GM19438 (cell line): ENCODE measurements around the gene AKNAD1.
"Not testable (repeated sequence)": the region's sequence is repeated elsewhere in the genome, so short reads cannot be mapped to it uniquely, and the experiment has no call there.

Experiments
- ATAC-seq: cut with Tn5 transposase; IDR thresholded peaks from one replicate; pipeline ENCODE4 v1.9.1; 2021; ENCODE audit warnings: low read depth; ENCODE audit not compliant: unreplicated experiment

The AKNAD1 gene, protein sequence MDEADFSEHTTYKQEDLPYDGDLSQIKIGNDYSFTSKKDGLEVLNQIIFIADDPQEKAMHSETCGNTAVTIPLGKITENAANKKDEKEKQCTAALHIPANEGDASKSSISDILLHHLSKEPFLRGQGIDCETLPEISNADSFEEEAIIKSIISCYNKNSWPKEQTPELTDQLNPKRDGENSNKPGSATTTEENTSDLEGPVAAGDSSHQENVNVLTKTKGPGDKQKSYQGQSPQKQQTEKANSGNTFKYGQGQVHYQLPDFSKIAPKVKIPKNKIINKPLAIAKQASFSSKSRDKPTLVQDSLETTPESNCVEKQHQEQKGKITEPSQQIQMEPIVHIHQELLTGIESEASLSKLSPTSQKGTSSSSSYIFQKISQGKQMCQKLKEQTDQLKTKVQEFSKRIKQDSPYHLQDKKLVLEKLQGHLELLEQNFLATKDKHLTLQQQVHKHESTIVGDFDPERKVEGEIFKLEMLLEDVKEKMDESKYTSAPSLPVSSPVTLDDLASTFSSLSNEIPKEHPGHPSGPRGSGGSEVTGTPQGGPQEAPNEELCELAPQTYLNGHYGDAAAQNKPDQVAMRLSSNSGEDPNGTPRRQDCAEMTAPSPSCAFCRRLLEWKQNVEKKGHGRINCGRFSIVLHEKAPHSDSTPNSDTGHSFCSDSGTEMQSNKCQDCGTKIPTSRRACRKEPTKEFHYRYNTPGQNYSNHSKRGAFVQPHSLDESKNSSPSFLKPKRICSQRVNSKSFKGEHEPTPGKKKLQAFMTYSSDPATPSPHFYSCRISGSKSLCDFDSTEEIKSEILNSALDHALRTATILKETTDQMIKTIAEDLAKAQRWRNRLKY

DNA sequence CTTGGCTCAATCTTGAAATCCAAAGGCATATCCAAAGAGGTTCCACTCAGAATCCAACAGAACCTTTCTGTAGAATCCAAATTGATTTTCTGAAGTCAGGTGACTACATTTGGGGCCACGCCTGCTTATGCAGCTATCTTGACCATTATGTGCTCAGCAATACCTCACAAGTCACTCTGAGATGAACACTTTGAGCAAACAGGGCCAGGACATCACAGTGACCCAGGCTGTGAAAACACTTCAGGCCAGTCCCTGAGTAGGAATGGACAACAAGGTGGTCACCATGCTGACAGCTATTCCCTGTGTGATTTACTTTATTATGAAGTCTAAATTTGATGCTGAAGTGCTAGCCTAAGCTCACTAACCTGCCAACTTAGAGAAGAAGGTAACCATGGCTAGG, at the start of gene AKNAD1:
Gene AKNAD1, minus strand, starts transcription at position 101 of the 400 bp plus-strand sequence. CDS start 4,430 bp downstream, outside the sequence.
- no peak for ATAC-seq

DNA sequence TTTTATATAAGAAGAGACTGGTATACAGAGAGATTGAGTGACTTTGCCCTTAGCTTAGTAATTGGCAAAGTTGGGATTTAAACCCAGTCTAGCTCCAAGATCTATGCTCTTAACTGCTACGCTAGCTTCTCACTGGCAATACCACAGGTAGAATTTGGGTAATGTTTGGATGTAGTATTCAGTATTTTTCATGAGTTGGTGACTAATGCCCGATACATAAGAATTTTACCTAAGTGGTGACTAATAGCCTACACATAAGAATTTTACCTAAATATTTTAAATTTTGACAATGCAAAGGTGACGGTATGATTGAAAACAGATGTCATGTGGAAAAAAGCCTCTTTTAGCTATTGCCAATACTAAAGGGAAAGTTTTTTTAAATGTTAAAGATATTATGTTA, 44.2 kb upstream of the AKNAD1 start:
- no peak for ATAC-seq

DNA sequence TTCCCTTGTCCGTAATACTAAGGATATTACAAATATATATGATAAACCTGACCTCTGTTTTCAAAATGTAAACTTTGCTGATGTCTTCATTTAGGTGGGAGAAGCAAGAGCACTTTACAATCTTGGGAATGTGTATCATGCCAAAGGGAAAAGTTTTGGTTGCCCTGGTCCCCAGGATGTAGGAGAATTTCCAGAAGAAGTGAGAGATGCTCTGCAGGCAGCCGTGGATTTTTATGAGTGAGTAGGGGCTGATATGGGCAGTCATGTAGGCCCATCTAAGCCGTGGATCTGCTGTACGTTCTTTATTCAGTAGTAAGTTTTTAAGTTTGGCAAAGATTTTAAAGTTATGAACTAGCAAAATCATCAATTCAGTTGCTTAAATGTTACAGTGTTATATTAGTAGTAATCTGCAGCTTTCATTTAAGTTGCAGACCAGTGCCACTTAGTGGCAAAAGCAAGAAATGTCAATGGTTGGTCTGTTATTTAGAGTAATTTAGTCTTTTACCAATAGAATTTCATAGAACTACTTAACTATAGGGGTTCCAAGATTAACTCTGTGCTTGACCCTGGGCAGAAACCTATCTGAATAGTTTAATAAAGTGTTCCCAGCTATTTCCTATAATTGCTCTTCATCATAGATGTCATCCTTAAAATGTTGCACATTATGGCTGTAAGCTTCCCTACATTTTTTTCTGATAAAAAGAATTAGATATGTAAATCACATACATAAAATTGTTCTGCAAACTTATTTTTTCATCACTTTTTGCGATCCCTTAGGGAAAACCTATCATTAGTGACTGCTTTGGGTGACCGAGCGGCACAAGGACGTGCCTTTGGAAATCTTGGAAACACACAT, 41.2 kb upstream of the AKNAD1 start:
- no peak for ATAC-seq

DNA sequence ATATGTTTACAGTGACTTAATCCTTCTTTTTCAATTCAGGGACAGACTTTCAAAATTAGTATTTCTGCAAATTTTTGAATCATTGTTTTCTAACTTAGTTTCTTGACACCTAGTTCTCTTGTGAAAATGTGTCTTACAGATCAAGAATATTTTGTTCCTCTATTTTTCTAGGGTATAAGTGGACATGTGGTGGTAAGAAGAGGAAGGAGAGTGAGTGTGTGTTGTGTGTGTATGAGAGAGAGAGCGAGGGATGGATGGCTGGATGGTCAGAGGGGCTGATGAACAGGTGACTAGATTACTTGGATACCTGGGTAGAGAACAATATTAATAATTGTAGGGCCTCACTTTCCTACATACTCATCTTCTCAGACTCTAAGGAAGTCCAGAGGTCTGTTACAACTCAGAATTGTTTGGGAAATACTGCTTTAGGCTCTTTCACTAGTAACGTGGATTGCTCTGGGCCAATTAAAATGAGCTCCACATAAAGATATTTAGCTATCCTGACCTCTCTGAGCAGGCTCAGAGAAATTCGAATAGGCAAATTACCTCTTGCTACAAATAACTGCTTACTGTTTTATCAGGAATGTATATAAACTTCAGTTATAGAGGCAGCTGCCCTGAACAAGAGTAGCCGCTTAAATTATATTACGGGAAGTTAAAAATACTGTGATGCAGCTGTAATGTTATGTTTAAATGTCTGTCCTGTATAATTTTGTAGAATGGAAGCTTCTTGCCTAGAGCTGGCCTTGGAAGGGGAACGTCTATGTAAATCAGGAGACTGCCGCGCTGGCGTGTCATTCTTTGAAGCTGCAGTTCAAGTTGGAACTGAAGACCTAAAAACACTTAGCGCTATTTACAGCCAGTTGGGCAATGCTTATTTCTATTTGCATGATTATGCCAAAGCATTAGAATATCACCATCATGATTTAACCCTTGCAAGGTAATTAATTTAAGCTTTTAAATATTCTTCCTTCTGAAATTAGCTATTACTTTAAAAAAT, 39.6 kb upstream of the AKNAD1 start:
- ATAC-seq = no peak

DNA sequence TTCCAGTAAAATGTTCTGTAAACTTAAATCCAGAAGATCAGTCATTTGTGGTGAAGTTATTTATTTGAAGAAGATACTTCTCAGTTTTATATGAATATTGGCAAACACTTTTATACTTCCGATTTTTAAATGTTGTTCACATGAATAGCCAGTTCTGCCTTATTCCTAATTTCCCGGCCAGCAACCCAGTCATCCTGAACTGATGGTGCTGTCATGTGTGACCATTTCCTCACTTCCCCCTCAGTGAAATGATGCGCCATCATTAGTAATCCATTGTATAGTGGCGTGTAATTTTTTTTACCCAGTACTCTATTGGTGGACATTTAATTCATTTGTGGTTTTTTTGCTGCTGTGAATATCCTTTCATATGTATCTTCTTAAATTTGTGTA, 36.2 kb upstream of the AKNAD1 start:
- no peak for ATAC-seq

DNA sequence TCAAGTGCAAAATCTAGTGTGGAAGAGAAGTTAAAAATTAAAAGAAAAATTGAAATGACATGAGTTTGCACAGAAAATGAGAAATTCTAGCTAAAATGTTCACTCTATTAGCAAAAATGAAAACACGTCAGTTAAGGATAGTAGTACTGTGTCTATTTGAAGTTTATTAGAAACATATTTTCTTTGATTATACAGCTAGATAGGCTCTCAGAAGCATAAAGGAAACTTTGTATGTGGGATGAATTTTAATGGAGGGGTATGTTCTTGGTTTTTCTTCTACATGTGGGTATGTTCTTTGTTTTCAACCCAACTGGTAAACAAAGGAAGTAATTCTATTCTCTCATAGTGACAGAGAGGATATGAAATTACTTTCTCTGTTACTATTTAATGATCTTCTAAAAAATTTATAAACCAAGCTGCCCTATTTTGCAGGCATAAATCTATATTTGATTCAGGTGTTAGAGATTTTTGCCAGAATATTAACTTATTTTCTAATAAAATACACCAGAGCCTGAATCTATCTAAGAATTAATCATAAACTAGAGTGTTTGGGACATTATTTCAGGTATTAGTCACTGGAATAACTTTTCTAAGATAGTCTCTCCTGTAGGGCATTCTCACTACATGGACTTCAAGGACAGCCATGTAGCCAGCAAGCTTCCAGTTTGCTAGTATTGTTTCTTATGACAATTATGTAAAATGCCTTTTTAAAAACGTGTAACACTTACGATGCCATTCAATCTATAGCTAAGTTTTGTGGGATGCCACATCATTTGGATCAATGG, 35.7 kb upstream of the AKNAD1 start:
- no peak for ATAC-seq

DNA sequence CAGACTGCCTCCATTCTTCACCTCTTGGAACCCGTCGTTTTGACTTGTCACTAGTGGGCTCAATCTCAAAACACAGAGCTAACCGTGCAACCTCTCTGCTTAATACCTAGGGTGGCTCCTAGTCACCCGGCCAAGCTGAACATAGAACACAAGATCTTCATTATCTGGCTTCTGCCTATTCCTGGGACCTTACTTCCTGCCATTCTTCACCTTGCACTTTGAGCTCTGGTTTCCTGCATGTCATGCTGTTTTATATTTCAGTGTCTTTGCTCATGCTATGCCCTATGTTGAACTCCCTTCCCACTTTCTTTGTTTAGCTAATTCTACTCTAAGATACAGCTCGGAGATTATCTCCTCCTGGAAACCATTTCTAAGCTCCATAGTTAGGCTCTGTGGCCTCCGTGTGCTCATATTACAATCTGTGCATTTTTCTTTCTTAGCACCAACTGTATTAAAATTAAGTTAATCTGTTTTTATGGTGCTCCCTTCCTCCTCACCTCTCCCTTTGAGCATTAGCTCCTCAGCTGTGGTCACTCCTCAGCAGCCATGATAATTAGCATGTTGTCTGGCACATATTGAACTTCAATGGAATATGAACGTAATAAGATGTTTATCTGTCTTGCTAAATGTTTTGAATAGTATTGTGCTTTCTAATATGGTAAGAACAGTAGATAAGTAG, 33.0 kb upstream of the AKNAD1 start:
- no peak for ATAC-seq

DNA sequence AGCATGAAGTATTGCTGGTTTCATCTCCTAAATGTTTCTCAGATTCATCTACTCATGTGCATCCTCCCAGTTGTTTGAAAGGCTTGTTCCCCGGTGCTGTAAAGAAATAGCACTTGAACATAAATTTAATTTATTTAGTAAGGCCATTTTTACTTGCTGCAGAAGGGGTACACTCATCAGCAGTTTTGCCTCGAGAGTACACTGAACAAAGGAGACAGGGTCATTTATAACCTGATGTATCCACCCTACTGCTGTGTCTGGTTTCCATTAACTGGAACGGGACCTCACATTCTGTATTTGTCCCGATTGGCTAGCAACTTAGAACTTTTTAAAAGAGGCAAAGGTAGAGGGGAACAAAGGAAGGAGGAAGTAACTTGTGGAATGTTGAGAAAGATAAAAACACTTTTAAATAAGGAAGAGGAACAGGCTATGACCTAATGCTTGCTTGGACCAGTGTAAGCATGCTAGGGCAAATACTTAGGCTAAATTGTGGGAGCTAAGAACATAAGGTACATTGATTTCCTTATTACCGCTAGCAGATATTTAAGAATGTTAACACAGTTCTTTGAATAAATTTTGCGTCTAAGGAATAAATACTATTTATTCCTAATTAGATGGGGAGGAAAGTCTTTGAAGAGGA, 32.2 kb upstream of the AKNAD1 start:
- ATAC-seq = not testable (repeated sequence)

DNA sequence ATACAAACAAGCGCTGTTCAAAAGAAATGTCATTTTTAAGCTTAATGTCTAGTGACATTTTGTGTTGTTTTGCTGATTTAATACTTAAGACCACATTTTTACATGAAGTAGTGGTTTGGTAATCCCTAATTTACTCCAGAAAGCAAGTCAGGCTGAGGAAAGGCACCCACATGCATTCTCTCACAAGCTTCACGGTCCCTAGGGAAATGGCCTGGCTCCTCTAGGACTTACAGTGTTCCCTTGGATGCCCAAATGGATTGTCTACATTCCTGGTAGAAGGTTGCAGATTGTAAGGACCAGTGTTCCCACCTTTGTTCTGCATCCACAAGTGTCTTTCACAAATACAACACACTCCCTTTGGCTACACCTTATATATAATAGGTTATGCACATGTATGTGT, 29.4 kb upstream of the AKNAD1 start:
- ATAC-seq = no peak

DNA sequence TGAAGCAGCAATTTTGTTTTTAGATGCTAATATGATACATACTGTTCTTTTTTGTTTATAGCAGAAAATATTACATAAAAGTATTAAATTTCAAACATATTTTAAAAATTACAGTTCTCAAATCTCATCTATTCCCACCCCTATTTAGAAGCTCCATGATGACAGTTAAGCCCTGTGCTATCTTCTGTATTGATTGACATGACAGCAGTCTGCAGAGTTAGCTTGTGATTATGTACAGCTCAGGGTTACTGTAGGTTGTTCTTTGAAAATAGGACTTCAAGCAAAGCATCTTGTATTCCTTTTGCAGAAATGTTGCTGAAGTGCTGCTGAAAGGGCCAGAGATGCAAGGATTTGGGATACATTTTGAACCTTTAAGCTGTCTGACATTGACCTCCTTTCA, 28.1 kb upstream of the AKNAD1 start:
- no peak for ATAC-seq

DNA sequence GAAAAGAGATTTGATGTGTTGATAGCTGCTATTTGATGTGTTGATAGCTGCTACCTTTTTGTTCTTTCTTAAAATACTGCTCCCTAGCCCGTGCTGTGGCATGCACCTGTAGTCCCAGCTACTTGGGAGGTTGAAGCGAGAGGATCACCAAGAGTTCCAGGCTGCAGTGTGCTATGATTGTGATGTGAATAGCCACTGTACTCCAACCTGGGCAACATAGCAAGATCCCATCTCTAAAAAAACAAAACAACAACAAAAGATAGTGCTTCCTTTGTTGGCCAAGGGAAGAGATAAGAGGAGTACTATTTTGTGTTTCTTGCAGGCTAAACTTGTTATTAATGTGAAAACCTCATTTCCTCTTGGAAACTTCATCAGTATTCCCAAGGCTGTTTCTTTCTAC, 25.9 kb upstream of the AKNAD1 start:
- no peak for ATAC-seq

DNA sequence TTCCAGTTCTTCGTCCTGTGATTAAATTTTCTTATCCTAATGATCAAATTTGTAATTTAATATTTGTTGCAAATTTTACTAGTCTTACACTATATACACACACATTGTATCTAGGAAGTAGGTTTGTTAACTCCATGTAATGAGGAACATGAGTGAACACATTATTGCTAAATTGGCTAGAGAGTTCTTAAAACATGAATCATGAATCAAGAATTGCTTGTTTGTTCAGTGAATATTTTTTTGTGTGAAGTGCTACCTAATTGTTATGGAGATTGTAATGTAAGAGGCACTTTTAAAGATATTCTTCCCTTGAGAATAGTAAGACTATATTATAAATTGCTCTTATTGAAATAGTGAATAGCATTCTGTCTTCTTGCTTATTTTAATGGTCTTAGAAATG, 24.5 kb upstream of the AKNAD1 start:
- ATAC-seq = no peak

DNA sequence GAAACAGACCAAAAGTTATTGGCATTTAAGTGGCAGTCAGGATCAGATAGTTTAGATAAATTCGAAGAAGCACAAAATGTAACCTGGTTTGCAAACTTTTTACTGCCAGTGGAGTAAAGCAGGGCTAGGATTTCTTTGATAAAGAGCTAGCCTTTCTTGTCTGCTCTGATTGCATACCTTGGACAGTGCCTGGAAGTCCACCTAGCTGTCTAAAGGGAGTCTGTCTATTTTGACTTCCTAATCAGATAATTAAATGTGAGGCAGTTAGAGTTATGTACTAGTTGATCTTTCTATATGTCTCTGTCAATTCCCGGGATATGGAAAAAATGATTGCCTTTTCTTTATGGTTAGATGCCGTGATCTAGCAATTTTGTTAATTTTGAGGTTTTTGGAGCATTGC, 24.0 kb upstream of the AKNAD1 start:
- no peak for ATAC-seq

DNA sequence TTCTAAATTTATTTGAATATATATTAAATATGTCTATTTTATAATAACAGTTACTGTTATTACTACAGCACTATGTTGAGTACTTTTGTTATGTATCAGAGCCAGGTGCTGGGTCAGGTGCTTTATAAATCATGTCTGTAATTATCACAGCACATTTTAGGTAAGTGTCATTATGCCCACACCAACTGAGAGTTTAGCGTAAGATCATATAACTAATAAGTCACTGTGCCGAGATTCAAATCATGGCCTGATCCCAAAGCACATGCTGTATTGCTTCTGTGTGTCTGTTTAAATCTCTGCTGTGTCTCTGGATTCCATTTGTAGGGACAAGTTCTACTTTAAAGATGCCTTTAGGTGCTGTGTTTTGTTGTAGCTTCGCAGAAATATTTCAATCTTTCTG, 21.8 kb upstream of the AKNAD1 start:
- no peak for ATAC-seq

DNA sequence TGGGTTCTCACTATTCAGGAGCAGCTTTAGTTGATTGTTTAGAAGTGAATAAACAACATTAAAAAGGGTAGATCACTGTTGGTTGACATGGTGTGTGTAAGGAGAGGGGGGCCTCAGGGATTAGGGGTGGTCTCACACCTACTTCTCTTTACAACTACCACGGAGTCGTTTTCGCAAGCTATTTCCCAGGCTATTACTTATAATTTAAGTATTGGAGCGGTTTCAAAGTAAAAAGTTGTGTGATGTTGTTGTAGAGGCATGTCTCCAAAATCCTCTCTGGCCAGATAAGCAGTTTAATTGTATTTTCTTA, 21.2 kb upstream of the AKNAD1 start:
- ATAC-seq = no peak

DNA sequence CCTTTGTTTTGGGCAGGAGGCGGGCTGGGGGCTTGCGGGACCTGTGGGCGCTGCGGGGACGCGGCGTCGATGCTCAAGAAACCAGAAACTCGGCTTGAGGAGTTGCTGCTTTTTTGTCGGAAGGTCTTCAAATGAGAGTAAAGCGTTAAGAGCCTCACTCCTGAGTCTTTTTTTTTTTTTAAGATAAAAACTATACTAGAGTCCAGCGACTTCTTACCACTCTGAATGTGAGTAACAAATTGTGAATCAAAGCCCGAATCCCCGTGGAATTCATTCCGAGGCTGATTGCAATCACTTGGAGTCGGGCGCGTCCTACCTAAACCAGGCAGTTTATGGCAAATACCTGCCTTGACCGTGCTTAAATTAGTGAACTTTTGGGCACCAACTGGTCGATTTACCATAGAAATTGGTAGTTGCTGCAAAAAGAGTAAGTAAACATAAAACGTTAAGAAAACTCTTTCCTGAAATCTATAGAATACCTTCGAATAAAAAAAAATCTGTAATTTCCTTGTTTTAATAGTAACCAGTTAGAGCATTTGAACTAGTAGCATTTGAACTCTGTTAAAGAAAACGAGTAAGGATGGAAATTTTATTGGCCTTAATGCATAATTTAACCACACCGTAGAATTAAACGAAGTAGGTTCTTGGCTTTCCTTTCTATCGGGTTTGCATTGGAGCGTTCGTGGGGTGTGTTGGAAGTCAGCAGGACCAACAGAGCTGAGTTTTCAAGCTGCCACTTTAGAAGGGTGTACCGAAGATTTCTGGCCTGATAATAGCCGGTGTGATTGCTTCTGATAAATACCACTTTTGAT, 20.7 kb upstream of the AKNAD1 start:
- ATAC-seq = no peak

DNA sequence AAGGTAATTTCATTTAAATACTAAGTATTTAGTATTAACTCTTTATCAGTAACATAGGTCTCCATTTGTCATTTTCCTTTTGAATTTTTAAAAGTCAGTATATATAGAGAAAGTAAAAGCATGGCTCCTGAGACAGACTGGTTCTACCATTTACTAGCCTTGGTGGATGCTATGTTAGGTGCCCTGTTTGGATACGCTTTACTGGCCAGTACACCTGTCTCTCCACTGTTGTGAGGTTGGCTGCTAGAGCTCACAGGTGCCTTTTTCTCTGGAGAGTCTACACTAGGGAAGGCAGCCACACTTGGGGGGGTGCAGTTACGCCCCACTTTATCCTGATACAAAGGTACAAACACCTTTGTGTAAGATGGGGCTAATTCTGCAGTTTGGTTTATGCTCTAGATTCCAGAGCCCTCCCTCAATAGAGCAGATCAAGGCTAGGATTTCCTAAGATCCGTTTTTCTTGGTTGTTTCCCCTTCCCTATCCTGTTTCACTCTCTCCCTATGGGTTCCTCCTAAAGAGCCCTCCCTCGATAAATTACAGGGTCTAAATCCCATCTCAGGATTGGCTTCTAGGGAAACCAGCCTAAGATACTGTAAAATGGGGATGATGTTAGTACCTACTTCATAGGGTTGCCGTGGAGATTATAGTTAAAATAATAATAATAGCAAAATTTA, 14.3 kb upstream of the AKNAD1 start:
- no peak for ATAC-seq
